Adrenal gland (tissue), 5 donors: ENCODE data around the gene ARID4B.

Experiments
- CTCF ChIP-seq, 6 experiments: fragments of 450-650 bp in 4 of 6; fragments of 200-600 bp in 2 of 6; sonication (generic) in 1 of 6; IDR thresholded peaks; 1 replicate in 5 of 6; 2 replicates in 1 of 6; pipeline versions ENCODE4 v1.5.1 to v1.8.0; 2016 to 2021; ENCODE audit warnings: antibody characterized with exemption in 6 of 6, mild to moderate bottlenecking in 2 of 6, moderate library complexity in 1 of 6
- POLR2A ChIP-seq, 2 donors: fragments of 450-650 bp; IDR thresholded peaks; one replicate each; pipeline ENCODE4 v1.6.1; 2017; ENCODE audit warnings: antibody characterized with exemption in 2 of 2, mild to moderate bottlenecking in 2 of 2, moderate library complexity in 1 of 2
- donor health status: DM: no; HTN: no; CAD: no.

- TF ChIP-seq POLR2A (IDR thresholded peaks at IDR 0.05) (no peak), CTCF (IDR thresholded peaks at IDR 0.05) (no peak)
These were observed 106.2 kb downstream of the ARID4B start for GRCh38 chr1:235221653-235222375.
